ENCODE data around the gene ENPP7. TPM values are rescaled to one million over a fixed set of nuclear protein-coding genes. Genes with fewer than 3 reads are reported as not detected.

The ENPP7 gene
- total RNA-seq, 1 donor from 2014 or later = 2.9 TPM

- DNase-seq (ENCODE audit: low spot score) = no peak
- ATAC-seq = no peak
Observed at GRCh38 chr17:79730437-79730768, 340 bp upstream of the ENPP7 start.

- ATAC-seq (no peak), DNase-seq (ENCODE audit: low spot score) (no peak)
Observed at GRCh38 chr17:79732254-79732653, 1.5 kb downstream of the ENPP7 start.

GRCh38 chr17:79732804-79733691 is 2.3 kb downstream of the ENPP7 start:
- ATAC-seq = peak; percentile 67
- DNase-seq (ENCODE audit: low spot score) = peak; percentile 83

GRCh38 chr17:79733692-79734070 is 2.9 kb downstream of the ENPP7 start:
- DNase-seq (ENCODE audit: low spot score) (no peak), ATAC-seq (no peak)

GRCh38 chr17:79735096-79735495 is 4.4 kb downstream of the ENPP7 start:
- ATAC-seq = no peak
- no peak for DNase-seq (ENCODE audit: low spot score)

- DNase-seq (ENCODE audit: low spot score) (no peak), ATAC-seq (no peak)
Observed at GRCh38 chr17:79737046-79737921, 6.5 kb downstream of the ENPP7 start.

- ATAC-seq = no peak
- DNase-seq (ENCODE audit: low spot score) = no peak
Observed at GRCh38 chr17:79737922-79738578, 7.3 kb downstream of the ENPP7 start.

- no peak for ATAC-seq
- DNase-seq (ENCODE audit: low spot score) = no peak
Observed at GRCh38 chr17:79738643-79739042, 7.9 kb downstream of the ENPP7 start.

- ATAC-seq (no peak), DNase-seq (ENCODE audit: low spot score) (no peak)
Observed at GRCh38 chr17:79739148-79740062, 8.7 kb downstream of the ENPP7 start.

GRCh38 chr17:79740413-79740812 is 9.7 kb downstream of the ENPP7 start:
- ATAC-seq (no peak), DNase-seq (ENCODE audit: low spot score) (no peak)

- DNase-seq (ENCODE audit: low spot score) = no peak
- no peak for ATAC-seq
Observed at GRCh38 chr17:79741401-79741750, 10.6 kb downstream of the ENPP7 start.

- DNase-seq (ENCODE audit: low spot score) (peak; percentile 76), ATAC-seq (peak; percentile 85)
Observed at GRCh38 chr17:79741751-79742588, 11.2 kb downstream of the ENPP7 start.

- DNase-seq (ENCODE audit: low spot score) (no peak), ATAC-seq (no peak)
Observed at GRCh38 chr17:79742589-79742918, 11.8 kb downstream of the ENPP7 start.

GRCh38 chr17:79742951-79743476 is 12.3 kb downstream of the ENPP7 start:
- ATAC-seq (no peak), DNase-seq (ENCODE audit: low spot score) (no peak)

- no peak for ATAC-seq
- DNase-seq (ENCODE audit: low spot score) = no peak
Observed at GRCh38 chr17:79743614-79744013, 12.9 kb downstream of the ENPP7 start.

- DNase-seq (ENCODE audit: low spot score) = no peak
- peak; percentile 34 for ATAC-seq
Observed at GRCh38 chr17:79745641-79746105, 14.9 kb downstream of the ENPP7 start.

GRCh38 chr17:79746889-79747507 is 16.3 kb downstream of the ENPP7 start:
- ATAC-seq (no peak), DNase-seq (ENCODE audit: low spot score) (no peak)

GRCh38 chr17:79747508-79748294 is 17.0 kb downstream of the ENPP7 start:
- ATAC-seq (no peak), DNase-seq (ENCODE audit: low spot score) (no peak)

Data from left lobe of liver (tissue), 2 donors.